Body of pancreas (tissue), 4 donors: ENCODE results near the gene HNRNPF.

Experiments
- POLR2A ChIP-seq, 3 donors: fragments of 450-650 bp; IDR thresholded peaks; one replicate each; pipeline ENCODE4 v1.6.1; 2016; ENCODE audit warnings: antibody characterized with exemption in 3 of 3, mild to moderate bottlenecking in 2 of 3
- TF ChIP-seq, protein P1 (sequence below), 7 experiments: fragments of 450-650 bp in 4 of 7; fragments of 200-600 bp in 3 of 7; sonication (generic) in 3 of 7; IDR thresholded peaks; one replicate each; pipeline ENCODE4 v1.5.1; 2016 to 2019; ENCODE audit warnings: antibody characterized with exemption in 7 of 7

DNA sequence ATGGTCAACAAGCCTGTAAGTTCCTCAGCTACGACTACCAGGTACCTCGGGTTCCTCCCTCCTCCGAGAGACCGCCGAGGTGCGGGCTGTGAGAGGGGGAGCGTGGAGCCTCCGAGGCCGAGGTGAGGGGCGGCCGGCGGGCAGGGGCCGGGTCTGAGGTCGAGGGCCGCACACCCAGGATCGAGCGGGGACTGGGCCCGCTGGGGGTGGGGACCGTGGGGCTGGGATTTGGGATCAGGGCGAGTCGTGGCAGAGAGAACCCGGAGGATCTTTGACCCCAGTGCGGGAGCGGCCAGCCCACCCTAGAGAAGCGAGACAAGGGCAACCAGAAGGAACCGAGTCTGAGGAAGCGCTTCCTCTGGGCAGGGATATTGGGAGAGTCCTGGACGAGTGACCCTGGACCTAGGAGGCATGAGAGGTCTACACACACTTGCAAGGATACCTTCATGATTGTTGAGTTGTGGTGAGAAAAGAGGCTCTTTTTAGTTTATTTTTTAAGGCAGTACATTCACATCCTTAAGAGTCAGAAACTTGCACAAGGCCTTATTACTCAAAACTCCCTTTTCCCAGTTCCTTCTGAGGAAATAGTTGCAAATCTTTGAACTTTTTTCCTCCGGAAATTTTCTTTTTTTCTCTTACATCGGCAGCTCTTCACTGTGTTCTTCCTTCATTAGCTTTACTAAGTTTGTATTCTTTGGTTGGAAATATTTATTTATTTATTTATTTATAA, 28.3 kb upstream of the HNRNPF start:
- no peak for TF ChIP-seq POLR2A (IDR thresholded peaks at IDR 0.05)
- TF ChIP-seq, protein P1, sequence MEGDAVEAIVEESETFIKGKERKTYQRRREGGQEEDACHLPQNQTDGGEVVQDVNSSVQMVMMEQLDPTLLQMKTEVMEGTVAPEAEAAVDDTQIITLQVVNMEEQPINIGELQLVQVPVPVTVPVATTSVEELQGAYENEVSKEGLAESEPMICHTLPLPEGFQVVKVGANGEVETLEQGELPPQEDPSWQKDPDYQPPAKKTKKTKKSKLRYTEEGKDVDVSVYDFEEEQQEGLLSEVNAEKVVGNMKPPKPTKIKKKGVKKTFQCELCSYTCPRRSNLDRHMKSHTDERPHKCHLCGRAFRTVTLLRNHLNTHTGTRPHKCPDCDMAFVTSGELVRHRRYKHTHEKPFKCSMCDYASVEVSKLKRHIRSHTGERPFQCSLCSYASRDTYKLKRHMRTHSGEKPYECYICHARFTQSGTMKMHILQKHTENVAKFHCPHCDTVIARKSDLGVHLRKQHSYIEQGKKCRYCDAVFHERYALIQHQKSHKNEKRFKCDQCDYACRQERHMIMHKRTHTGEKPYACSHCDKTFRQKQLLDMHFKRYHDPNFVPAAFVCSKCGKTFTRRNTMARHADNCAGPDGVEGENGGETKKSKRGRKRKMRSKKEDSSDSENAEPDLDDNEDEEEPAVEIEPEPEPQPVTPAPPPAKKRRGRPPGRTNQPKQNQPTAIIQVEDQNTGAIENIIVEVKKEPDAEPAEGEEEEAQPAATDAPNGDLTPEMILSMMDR (IDR thresholded peaks at IDR 0.05), result no peak
